HuH-7.5 (cell line): ENCODE results near the gene SOX4.

Experiments used
- DNase-seq: peaks from one replicate; pipeline ENCODE4 v3.0.0; 2011; ENCODE audit warnings: low spot score

SOX4 gene

GRCh38 chr6:21594416-21595281 lies 1.1 kb downstream of the SOX4 start:
- DNase-seq: no peak

GRCh38 chr6:21595285-21596144 lies 2.0 kb downstream of the SOX4 start:
- DNase-seq: no peak

GRCh38 chr6:21596145-21596948 lies 2.8 kb downstream of the SOX4 start:
- peak; percentile 52 for DNase-seq

GRCh38 chr6:21596949-21597682 lies 3.6 kb downstream of the SOX4 start:
- no peak for DNase-seq

GRCh38 chr6:21597801-21598673 lies 4.5 kb downstream of the SOX4 start:
- no peak for DNase-seq

- DNase-seq: no peak
Observed at GRCh38 chr6:21598674-21599023, 5.1 kb downstream of the SOX4 start.

- DNase-seq: no peak
Observed at GRCh38 chr6:21599051-21599696, 5.6 kb downstream of the SOX4 start.

- DNase-seq: no peak
Observed at GRCh38 chr6:21601339-21601923, 7.9 kb downstream of the SOX4 start.

- no peak for DNase-seq
Observed at GRCh38 chr6:21601932-21602390, 8.4 kb downstream of the SOX4 start.

- no peak for DNase-seq
Observed at GRCh38 chr6:21603082-21603952, 9.8 kb downstream of the SOX4 start.

GRCh38 chr6:21604081-21604480 lies 10.5 kb downstream of the SOX4 start:
- no peak for DNase-seq

- DNase-seq: no peak
Observed at GRCh38 chr6:21605166-21605565, 11.6 kb downstream of the SOX4 start.

GRCh38 chr6:21608601-21609000 lies 15.1 kb downstream of the SOX4 start:
- DNase-seq: no peak

GRCh38 chr6:21609881-21610329 lies 16.4 kb downstream of the SOX4 start:
- no peak for DNase-seq

GRCh38 chr6:21610341-21610740 lies 16.8 kb downstream of the SOX4 start:
- DNase-seq: no peak

GRCh38 chr6:21611485-21611884 lies 17.9 kb downstream of the SOX4 start:
- no peak for DNase-seq

- no peak for DNase-seq
Observed at GRCh38 chr6:21612067-21612745, 18.7 kb downstream of the SOX4 start.

GRCh38 chr6:21613809-21614208 lies 20.3 kb downstream of the SOX4 start:
- no peak for DNase-seq
